HPDE6-E6E7 (cell line): ENCODE measurements around the gene HABP4.

Source experiments
- DNase-seq: peaks from one replicate; pipeline ENCODE4 v3.0.0; 2011; ENCODE audit warnings: missing footprints; ENCODE audit errors: extremely low spot score

HABP4 gene

GRCh38 chr9:96435345-96435744, 14.6 kb upstream of the HABP4 start:
- no peak for DNase-seq

GRCh38 chr9:96436063-96436455, 13.9 kb upstream of the HABP4 start:
- DNase-seq, result no peak

DNA sequence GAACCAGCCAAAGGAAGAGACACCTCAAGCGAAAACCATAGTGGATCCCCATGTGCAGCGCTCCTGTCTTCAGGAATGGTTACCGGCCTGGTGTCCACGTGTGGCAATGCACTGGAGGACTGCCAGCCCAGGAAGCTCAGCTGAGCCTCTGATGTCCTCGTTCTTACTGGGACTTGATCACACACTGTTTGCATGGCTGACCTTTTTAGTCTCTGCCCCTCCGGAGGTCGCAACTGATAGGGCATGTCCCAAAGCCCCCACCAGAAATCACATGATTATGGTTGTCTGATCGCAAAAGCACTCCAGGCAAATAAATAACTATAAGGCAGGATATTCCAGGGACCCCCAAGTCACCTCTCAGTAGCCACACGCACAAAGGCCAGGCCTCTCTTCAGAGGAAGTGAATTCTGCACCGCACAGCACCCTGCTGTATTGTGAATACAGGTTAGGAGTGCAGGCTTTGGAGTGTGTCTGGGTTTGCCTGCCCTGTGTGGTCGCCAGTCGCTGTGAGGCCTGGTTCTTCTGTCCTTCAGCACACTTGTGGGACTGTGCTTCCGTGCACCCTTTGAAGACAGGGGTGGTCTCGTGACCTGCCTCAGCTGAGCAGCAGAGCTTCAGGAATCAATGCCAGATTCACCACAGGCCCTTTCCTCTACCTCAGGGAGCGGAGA, 13.4 kb upstream of the HABP4 start:
- DNase-seq, result no peak

DNA sequence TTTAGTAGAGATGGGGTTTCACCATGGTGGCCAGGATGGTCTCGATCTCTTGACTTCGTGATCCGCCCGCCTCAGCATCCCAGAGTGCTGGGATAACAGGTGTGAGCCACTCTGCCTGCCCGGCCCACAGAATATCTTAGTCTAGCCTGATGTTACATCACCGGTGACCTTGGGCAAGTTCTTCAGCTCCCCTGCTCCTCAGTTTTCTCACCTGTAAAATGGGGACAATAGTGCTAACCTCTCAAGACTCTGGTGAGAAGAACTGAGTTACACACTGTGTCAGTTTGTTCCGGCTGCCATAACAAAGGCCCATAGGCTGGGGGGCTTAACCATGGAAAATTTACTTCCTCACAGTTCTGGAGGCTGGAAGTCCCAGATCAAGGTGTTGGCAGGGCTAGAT, 12.5 kb upstream of the HABP4 start:
- no peak for DNase-seq

GRCh38 chr9:96440671-96441199, 9.2 kb upstream of the HABP4 start:
- no peak for DNase-seq

GRCh38 chr9:96441798-96442445, 8.0 kb upstream of the HABP4 start:
- no peak for DNase-seq

GRCh38 chr9:96442491-96442890, 7.5 kb upstream of the HABP4 start:
- no peak for DNase-seq

DNA sequence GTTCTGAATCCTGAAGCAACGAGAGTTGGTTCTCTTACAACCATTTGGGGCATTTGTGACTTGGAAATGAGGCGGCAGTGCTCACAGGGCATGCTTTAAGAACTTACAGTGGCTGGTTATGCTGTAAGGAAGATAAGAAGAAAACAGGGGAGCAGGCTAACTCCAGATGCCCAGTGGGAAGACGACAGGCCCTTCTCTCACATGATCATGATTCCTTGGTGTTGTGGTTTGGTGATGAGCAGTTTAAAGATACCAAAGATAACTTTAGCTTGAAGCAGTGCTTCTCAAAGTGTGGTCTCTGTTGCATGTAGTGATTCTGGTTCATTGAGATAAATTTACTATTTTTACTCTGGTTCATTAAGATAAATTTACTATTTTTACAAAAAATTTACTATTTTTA, 2.6 kb upstream of the HABP4 start:
- DNase-seq, result no peak

DNA sequence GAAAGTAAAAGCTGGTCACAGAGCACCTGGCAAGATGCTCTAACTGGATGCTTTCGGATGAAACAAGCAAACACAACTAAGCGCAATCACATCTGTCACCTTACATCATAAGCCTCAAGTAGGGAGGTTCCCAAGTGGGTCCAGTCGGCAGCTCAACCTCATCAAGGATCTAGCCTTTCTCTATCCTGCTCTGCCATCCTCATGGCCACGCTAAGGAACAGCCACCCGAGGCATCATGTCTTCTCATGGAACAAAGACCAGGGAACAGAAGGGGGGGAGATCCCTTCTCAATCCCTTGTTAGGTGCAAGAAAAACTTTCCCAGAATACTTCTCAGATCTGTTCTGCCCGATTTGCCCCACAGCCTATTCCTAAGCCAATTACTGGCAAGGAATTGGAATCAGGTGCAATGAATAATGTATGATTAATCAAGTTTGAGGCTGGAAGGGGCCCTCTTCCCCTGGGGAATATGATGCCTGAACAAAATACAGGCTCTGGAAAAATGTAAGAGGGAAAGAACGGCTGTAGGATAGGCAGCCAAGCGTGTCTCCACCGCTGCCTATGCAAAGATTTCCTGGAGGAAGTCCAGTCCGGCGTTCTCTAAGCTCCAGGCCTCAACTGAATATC, 1.3 kb upstream of the HABP4 start:
- no peak for DNase-seq

DNA sequence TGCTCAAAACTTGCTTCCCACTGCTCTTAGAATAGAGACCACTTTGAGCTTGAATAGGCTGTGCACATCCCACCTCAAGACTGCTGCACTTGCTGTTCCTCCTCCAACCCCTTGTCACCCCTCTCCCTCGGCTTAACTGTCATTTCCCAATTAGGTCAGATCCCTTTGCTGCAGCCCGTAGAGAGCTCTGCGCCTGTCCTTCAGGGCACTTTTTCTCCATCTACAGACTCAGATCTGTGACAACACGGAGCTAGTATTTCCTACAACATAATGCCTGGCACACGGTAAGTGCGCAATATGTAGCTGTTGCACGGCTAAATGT, 485 bp upstream of the HABP4 start:
- no peak for DNase-seq

DNA sequence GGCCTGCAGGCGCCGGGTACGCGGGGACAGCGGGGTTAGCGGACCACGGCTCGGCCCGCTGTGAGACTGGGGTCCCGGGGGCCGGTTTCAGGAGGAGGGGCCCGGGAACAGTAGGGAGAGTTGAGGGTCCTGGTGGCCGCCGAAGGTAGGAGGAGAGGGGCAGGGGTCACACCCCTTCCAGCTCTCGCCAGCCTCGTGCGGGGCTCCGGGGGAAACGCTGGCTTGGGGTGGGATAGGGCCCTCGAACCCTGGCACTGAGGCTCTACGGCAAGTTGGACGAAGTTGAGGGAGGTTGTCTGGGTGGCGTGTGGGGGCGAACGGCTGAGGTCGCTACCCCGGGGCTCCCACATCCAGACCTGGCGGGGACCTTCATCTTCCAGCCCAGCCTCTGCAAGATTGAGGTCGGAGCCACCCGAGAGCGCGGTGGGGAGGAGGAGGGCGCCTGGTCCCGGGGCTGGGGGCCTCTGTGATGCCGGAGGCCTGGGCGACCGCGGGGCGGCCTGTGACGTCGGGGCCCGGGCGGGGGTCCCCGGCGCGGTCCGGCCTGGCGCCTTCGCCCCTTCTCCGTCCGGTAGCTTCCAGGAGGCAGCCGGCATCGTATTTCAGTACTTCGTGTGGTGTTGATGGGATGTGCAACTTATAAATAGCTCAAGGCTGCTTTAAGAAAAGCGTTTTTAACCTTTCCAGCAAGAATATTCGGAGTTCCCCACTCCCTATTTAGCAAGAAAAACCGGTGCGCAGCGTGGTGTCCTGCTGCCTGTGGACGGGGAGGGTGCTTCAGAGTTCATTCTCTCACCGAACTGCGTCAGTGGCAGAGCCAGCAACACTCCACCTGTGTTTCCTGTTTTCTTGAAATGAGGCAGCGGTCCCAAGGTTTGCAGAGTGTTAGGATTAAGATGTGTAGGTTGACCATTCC, 902 bp downstream of the HABP4 start:
- no peak for DNase-seq

- DNase-seq, result no peak
Measured at GRCh38 chr9:96453625-96454024, 3.7 kb downstream of the HABP4 start.

- no peak for DNase-seq
Measured at GRCh38 chr9:96457266-96457665, 7.3 kb downstream of the HABP4 start.

- no peak for DNase-seq
Measured at GRCh38 chr9:96458226-96458625, 8.3 kb downstream of the HABP4 start.

DNA sequence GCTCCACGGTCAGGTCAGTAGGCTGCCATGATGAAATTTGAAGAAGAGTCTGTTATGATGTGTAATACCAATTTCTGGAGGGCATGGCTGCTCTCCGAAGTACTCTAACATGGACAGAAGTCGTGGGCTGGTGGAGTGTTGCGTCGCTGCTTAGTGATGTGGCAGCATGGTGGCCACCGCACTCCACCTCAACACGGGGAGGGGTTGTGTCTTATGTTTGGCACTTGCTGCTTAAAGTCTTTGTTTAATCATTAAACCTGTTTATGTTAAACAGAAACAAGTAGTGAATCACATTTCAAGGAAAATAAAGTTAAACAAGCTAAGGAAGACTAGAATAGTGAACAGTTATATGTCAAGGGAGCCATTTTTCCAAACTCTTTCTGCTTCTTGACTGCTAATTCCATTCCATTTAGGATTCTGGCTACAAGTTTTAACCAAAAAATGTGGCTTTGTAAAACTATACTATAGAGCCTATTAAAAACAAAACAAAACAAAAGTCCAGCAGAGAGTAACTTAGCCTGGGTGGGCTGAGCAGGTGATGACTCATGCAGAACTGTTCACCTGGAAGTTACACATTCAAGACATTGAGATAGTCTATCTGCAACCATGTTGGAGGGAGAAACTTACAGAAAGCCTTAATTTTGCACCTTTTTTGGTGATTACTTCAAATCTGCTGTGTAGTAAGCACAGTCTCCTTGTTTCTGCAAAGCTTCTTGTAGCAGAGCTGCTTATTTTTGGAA, 9.5 kb downstream of the HABP4 start:
- no peak for DNase-seq

DNA sequence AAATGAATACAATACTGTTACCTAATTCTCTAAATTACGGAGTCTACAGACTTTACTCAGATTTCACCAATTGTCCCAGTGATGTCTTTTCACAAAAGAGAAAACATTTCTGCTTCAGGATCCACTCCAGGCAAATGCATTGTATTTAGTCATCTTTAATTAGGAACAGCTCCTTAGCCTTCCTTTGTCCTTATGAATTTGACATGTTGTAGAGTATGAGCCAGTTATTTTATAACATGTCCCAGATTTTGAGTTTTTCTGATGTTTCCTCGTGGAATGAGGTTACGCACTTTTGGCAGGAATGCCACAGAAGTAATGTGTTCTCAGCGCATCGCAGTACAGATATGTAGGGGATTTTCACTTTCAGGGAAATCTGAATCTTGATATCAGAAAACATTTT, 10.5 kb downstream of the HABP4 start:
- no peak for DNase-seq

- DNase-seq, result no peak
Measured at GRCh38 chr9:96460882-96461281, 10.9 kb downstream of the HABP4 start.

DNA sequence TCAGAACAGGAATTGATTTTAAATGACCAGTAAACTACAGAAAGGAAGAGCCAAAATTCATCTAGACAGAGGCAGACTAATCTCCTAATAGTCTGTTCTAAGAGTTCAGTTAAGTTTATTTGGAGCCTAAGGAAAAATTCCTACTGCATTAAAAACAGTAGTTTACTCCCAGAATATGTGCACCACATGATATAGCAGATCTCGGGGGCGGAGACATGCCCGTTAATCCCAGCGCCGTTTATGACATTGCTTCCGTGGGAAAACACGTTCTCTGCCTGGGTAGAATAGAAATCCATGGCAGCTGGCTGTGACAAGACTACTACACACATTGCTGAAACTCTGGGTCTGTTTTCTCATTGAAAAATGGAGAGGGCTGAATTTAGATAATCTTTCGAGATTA, 11.4 kb downstream of the HABP4 start:
- no peak for DNase-seq

DNA sequence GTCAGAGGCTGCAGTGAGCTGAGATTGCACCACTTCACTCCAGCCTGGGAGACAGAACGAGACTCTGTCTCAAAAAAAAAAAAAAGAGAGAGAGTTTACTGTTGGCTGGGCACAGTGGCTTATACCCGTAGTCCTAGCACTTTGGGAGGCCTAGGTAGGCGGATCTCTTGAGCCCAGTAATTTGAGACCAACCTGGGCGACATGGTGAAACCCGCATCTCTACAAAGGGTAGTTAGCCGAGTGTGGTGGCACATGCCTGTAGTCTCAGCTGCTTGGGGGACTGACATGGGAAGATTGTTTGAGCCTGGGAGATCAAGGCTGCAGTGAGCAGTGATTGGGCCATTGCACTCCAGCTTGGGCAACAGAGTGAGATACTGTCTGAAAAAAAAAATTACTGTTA, 12.6 kb downstream of the HABP4 start:
- no peak for DNase-seq

DNA sequence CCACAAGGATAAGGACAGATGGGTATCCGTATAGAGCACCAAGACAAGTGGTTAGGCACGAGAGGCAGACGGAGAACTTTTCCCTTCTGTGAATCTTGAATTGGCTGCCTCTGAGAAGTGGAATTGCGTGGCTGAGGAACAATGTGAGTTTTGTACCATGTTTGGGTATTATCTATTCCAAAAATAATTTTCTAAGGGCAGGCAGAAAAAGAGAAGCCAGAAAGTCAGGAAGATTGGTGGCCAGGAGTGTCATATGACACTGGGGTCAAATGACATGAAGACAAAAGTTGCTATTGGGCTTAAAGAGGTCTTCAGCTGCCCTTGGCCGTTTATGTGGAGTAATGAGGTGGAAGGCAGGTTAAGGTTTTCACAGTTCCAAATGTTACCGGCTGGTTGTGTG, 14.5 kb downstream of the HABP4 start:
- no peak for DNase-seq

GRCh38 chr9:96467784-96468183, 17.8 kb downstream of the HABP4 start:
- no peak for DNase-seq

- no peak for DNase-seq
Measured at GRCh38 chr9:96476013-96476412, 26.0 kb downstream of the HABP4 start.
